ENCODE results near the gene CYS1.

Gene CYS1

DNA sequence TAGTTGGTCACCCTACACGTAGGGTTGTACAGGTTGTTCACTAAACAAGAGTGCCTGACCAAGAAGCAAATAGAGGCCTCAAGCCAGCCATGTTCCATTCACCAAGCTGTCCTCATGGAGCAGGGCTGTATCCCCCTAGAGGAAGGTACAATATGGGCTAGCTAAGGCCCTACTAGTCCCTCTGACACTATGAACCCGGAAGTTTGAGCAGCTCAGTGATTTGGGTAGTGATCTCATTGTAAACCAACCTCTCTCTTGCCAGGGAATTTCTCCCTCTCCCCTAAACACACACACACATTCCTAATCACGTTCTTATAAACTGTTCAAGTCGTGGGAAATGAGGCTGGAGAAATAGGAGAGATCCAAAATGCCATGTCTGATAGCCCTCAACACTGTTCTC, 6.7 kb upstream of the CYS1 start:
- DNase-seq (ENCODE audit: low spot score) = no peak
- no peak overlapping the region for H3K27ac ChIP-seq
- TF ChIP-seq, protein P1, sequence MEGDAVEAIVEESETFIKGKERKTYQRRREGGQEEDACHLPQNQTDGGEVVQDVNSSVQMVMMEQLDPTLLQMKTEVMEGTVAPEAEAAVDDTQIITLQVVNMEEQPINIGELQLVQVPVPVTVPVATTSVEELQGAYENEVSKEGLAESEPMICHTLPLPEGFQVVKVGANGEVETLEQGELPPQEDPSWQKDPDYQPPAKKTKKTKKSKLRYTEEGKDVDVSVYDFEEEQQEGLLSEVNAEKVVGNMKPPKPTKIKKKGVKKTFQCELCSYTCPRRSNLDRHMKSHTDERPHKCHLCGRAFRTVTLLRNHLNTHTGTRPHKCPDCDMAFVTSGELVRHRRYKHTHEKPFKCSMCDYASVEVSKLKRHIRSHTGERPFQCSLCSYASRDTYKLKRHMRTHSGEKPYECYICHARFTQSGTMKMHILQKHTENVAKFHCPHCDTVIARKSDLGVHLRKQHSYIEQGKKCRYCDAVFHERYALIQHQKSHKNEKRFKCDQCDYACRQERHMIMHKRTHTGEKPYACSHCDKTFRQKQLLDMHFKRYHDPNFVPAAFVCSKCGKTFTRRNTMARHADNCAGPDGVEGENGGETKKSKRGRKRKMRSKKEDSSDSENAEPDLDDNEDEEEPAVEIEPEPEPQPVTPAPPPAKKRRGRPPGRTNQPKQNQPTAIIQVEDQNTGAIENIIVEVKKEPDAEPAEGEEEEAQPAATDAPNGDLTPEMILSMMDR (conservative IDR thresholded peaks at IDR 0.05; ENCODE audit: low read depth) = no peak
- CTCF ChIA-PET = interaction anchor here (0.6 to 1.2 kb wide), 2 partner anchors 10 to 25 kb away, joined by 4 read pairs; no protein-coding TSS in a partner anchor
- POLR2A ChIA-PET (ENCODE audit: low non-redundant PET) = no interaction called here

DNA sequence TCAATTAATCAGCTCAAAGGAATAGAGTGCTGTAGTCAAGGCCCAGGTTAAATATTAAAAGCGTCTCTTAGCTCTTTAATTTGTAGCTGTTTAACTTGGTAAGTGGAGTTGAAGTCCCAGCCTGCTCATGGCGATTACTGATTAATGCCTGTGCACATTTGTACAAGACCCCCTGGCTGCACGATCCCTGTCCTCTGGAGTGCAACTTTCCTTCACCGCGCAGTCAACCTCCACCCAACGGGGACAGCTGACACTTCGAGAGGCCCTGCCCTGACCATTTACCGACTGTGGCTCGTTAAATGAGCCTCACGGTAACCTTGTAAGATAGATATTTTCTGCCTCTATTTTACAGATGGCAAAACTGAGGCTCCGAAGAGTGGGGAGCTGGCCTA, 5.5 kb upstream of the CYS1 start:
- TF ChIP-seq, protein P1 (conservative IDR thresholded peaks at IDR 0.05; ENCODE audit: low read depth) = no peak
- ChIA-PET POLR2A (ENCODE audit: low non-redundant PET) (no interaction called here), CTCF (interaction anchor here (0.6 to 2.4 kb wide), 5 partner anchors 11 to 349 kb away, joined by 3 to 13 read pairs (median 6); no protein-coding TSS in a partner anchor)
- H3K27ac ChIP-seq = no peak overlapping the region
- no peak for DNase-seq (ENCODE audit: low spot score)

DNA sequence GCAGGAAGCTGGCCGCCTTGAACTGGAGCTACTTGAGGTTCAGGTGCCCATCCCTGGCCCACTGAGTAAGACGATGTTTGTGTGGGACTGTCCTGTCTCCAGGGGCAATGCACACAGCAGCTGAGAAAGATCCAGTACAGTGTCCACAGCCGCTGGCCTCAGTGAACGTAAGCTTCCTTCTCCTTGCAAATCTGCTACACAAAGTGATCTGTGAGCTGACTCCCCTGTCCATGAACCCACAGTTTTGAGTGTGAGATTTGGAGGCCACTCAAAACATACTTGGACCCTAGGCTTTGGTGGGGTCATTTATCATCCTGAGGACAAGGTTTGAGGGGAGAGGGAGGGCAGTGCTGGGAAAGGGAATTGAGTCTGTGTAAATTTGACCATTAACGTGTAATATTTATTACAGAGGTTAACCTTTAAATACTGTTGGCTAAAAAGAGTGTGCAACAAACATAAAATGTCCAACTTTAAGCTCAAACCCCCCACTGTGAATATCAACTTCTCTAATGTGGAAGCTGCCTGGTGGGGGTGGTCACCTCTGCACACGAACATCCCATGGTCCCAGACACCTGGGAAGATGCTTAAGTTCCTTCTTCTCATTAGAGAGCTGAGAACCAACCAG, 4.9 kb upstream of the CYS1 start:
- CTCF ChIA-PET = interaction anchor here (0.6 to 2.4 kb wide), 4 partner anchors 12 to 350 kb away, joined by 3 to 13 read pairs (median 6); no protein-coding TSS in a partner anchor
- POLR2A ChIA-PET (ENCODE audit: low non-redundant PET) = no interaction called here
- DNase-seq (ENCODE audit: low spot score) = no peak
- TF ChIP-seq, protein P1 (conservative IDR thresholded peaks at IDR 0.05; ENCODE audit: low read depth) = no peak
- H3K27ac ChIP-seq = no peak overlapping the region

DNA sequence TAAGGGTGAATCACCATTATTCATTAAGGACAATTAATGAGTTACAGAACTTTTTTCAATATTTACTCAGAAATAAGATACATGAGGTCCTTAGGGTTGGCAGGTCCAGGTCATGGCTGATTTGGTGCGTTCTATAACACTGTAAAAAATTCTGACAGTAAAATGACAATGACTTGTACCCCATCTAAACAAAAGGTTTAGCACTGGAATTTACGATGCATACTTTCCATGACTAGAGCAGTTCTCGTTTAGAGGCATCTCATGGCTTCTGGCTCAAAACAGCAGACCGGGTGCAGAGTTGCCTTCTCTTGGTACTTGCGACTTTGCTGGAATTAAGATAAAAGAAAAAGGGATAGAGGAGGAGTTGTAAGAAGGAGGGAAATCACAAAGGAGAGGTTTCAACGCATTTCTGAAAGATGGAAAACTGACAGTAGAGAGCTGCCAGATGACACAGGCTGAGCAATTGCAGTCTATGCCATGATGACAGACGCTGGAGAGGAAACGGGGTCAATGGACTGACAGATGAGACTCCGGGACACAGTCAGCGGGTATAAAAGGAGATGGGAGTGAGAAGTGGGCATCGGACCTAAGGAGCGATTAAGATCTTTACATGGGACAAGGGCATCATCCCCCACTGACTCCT, 4.1 kb upstream of the CYS1 start:
- TF ChIP-seq, protein P1 (conservative IDR thresholded peaks at IDR 0.05; ENCODE audit: low read depth) = no peak
- no peak for DNase-seq (ENCODE audit: low spot score)
- ChIA-PET POLR2A (ENCODE audit: low non-redundant PET) (no interaction called here), CTCF (interaction anchor here (2.4 kb wide), 1 partner anchor 13 kb away, joined by 13 read pairs; no protein-coding TSS in a partner anchor)
- H3K27ac ChIP-seq = no peak overlapping the region

DNA sequence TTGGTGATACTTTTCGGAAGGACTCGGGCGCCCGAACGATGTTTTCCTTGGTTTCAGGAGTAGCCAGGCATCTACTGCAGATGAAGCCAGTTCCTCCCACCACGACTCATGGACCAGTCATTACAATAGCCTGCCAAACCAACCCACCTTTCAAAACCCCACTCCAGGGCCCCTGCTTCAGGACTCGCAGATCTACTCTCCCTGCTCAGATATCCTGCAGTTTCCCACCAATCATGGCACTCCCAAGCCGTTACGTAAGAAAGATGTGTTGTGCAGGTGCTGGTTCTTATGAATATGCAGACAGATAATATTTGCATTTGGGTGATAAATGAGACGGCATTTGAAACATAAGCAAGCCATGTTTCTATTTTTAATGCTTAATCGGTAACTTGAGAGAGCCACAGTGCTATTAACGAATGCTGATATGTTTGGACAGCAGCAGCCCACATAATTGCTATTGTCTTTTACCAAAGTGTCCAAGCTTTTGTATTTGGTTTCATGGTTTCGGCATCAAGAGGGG, 3.5 kb upstream of the CYS1 start:
- no peak overlapping the region for H3K27ac ChIP-seq
- ChIA-PET CTCF (interaction anchor here (0.9 to 2.4 kb wide), 2 partner anchors 13 to 351 kb away, joined by 4 to 13 read pairs; no protein-coding TSS in a partner anchor), POLR2A (ENCODE audit: low non-redundant PET) (no interaction called here)
- TF ChIP-seq, protein P1 (conservative IDR thresholded peaks at IDR 0.05; ENCODE audit: low read depth) = no peak
- DNase-seq (ENCODE audit: low spot score) = no peak

DNA sequence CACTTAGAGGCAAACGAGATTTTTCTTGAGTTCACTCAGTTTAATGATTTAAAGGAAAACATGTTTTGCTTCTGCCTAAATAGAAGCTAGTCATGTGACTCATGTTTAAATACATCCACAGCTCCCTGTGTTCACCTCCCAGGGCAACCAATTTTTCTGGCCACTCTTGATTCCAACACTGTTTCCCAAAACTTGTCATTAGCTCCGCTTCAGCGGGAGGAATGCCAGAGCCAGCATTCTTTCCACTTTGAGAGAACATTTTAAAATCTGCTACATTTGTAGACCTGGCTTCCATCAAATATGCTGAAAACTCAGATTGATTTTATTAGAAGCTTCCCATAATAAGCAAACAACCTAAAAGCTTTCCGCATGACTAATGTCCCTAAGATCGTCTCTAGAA, 2.8 kb upstream of the CYS1 start:
- ChIA-PET POLR2A (ENCODE audit: low non-redundant PET) (no interaction called here), CTCF (interaction anchor here (0.8 to 2.1 kb wide), 3 partner anchors 11 to 352 kb away, joined by 3 to 10 read pairs (median 4); no protein-coding TSS in a partner anchor)
- DNase-seq (ENCODE audit: low spot score) = no peak
- no peak overlapping the region for H3K27ac ChIP-seq
- TF ChIP-seq, protein P1 (conservative IDR thresholded peaks at IDR 0.05; ENCODE audit: low read depth) = no peak
